ENCODE results near the gene BICDL2. TPM values are rescaled to one million over a fixed set of nuclear protein-coding genes. Genes with fewer than 3 reads are reported as not detected.

BICDL2 gene
- total RNA-seq, 1 experiment from 2014 or later, result not detected

GRCh38 chr16:3049921-3050481 lies 13.3 kb upstream of the BICDL2 start:
- no peak for DNase-seq (ENCODE audit: low spot score)
- no peak for TF ChIP-seq EZH2 (IDR thresholded peaks at IDR 0.05; ENCODE audit: borderline replicate concordance, low read depth, low read length, poor library complexity, severe bottlenecking)
- TF ChIP-seq, protein P1, sequence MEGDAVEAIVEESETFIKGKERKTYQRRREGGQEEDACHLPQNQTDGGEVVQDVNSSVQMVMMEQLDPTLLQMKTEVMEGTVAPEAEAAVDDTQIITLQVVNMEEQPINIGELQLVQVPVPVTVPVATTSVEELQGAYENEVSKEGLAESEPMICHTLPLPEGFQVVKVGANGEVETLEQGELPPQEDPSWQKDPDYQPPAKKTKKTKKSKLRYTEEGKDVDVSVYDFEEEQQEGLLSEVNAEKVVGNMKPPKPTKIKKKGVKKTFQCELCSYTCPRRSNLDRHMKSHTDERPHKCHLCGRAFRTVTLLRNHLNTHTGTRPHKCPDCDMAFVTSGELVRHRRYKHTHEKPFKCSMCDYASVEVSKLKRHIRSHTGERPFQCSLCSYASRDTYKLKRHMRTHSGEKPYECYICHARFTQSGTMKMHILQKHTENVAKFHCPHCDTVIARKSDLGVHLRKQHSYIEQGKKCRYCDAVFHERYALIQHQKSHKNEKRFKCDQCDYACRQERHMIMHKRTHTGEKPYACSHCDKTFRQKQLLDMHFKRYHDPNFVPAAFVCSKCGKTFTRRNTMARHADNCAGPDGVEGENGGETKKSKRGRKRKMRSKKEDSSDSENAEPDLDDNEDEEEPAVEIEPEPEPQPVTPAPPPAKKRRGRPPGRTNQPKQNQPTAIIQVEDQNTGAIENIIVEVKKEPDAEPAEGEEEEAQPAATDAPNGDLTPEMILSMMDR (conservative IDR thresholded peaks at IDR 0.05; ENCODE audit: low read depth, low read length), result no peak
- Histone ChIP-seq H3K9me3 (ENCODE audit: low read depth, low read length, poor library complexity, severe bottlenecking) (no peaks in the 10 kb centered on the region), H3K27me3 (replicated peaks; ENCODE audit: insufficient read depth, low read depth, low read length, poor library complexity) (peaks cover 20% of the 10 kb centered on the region), H3K36me3 (ENCODE audit: insufficient read depth, low read length, poor library complexity, severe bottlenecking) (no peaks in the 10 kb centered on the region), H3K4me3 (ENCODE audit: low read depth, low read length, poor library complexity, severe bottlenecking) (no peak overlapping the region), H3K27ac (ENCODE audit: low read depth, low read length, poor library complexity, severe bottlenecking) (no peak overlapping the region), H3K4me1 (ENCODE audit: insufficient read depth, low read length, poor library complexity, severe bottlenecking) (no peaks in the 10 kb centered on the region)
- ChIA-PET POLR2A (ENCODE audit: low non-redundant PET) (no interaction called here), CTCF (interaction anchor here (0.6 to 1.2 kb wide), 2 partner anchors 22 to 1236 kb away, joined by 3 to 7 read pairs; no protein-coding TSS in a partner anchor)
- BruUV-seq (replicated peaks), result no TSS peak
- intact Hi-C loops (cut with micrococcal nuclease; ENCODE audit: unreplicated experiment), result loop anchor here (10.0 kb wide), 1 partner anchor 105 kb away; no protein-coding TSS in a partner anchor

DNA sequence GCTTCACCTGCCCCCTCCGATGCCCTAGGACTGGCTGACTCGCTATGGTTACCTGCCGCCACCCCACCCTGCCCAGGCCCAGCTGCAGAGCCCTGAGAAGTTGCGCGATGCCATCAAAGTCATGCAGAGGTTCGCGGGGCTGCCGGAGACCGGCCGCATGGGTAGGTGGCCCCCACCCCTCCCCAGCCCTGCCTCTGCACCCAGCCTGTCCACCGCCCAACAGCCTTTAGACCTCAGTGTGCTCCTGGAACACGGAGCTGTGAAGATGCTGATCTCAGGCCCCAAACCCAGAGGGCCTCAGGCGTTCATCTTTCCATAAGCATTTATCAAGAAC lies 10.6 kb upstream of the BICDL2 start:
- no TSS peak for BruUV-seq (replicated peaks)
- Histone ChIP-seq H3K36me3 (ENCODE audit: insufficient read depth, low read length, poor library complexity, severe bottlenecking) (no peaks in the 10 kb centered on the region), H3K9me3 (ENCODE audit: low read depth, low read length, poor library complexity, severe bottlenecking) (no peaks in the 10 kb centered on the region), H3K4me3 (ENCODE audit: low read depth, low read length, poor library complexity, severe bottlenecking) (no peak overlapping the region), H3K4me1 (ENCODE audit: insufficient read depth, low read length, poor library complexity, severe bottlenecking) (no peaks in the 10 kb centered on the region), H3K27ac (ENCODE audit: low read depth, low read length, poor library complexity, severe bottlenecking) (no peak overlapping the region), H3K27me3 (replicated peaks; ENCODE audit: insufficient read depth, low read depth, low read length, poor library complexity) (peaks cover 20% of the 10 kb centered on the region)
- intact Hi-C loops (cut with micrococcal nuclease; ENCODE audit: unreplicated experiment), result no loop called here
- ChIA-PET POLR2A (ENCODE audit: low non-redundant PET) (no interaction called here), CTCF (interaction anchor here (1.0 to 1.4 kb wide), 2 partner anchors 11 to 15 kb away, joined by 3 to 12 read pairs; no protein-coding TSS in a partner anchor)
- no peak for DNase-seq (ENCODE audit: low spot score)
- TF ChIP-seq EZH2 (IDR thresholded peaks at IDR 0.05; ENCODE audit: borderline replicate concordance, low read depth, low read length, poor library complexity, severe bottlenecking), result no peak
- TF ChIP-seq, protein P1 (conservative IDR thresholded peaks at IDR 0.05; ENCODE audit: low read depth, low read length), result no peak

DNA sequence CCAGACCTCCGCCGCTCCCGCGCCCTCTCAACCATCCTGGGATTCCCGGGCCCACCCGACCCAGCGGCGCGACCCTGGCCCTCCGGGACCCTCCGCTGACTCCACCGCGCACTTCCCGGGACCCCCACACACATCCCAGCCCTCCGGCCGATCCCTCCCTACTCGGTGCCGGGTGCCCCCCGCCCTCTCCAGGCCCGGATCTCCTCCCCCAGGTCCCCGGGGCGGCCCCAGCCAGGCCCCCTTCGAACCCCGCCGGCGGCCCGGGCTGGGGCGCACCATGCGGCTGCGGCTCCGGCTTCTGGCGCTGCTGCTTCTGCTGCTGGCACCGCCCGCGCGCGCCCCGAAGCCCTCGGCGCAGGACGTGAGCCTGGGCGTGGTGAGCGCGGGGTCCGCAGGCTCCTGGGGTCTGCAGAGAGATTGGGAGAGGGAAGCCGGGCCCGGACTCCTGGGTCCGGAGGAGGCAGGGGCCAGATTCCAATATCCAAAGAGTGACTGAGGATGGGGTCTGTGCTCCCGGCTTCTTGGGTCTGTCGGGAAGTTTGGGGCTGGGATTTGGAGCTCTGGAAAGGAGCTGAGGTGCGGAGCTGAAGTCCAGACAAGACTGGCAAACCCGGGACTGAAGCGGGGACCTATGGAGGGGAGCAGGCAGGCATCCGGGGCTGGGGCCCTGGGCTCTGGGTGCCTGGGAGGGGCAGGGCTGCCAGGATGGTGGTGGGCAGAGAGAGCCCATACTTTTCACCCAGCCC lies 10.1 kb upstream of the BICDL2 start:
- no peak for DNase-seq (ENCODE audit: low spot score)
- ChIA-PET POLR2A (ENCODE audit: low non-redundant PET) (no interaction called here), CTCF (interaction anchor here (1.0 to 1.4 kb wide), 2 partner anchors 12 to 15 kb away, joined by 3 to 12 read pairs; no protein-coding TSS in a partner anchor)
- intact Hi-C loops (cut with micrococcal nuclease; ENCODE audit: unreplicated experiment), result no loop called here
- H3K27ac ChIP-seq (ENCODE audit: low read depth, low read length, poor library complexity, severe bottlenecking), result no peak overlapping the region
- H3K27me3 ChIP-seq (replicated peaks; ENCODE audit: insufficient read depth, low read depth, low read length, poor library complexity), result peaks cover 20% of the 10 kb centered on the region
- no peaks in the 10 kb centered on the region for H3K4me1 ChIP-seq (ENCODE audit: insufficient read depth, low read length, poor library complexity, severe bottlenecking)
- H3K36me3 ChIP-seq (ENCODE audit: insufficient read depth, low read length, poor library complexity, severe bottlenecking), result no peaks in the 10 kb centered on the region
- peak overlapping the region; percentile 51 for H3K4me3 ChIP-seq (ENCODE audit: low read depth, low read length, poor library complexity, severe bottlenecking)
- BruUV-seq (replicated peaks), result no TSS peak
- TF ChIP-seq, protein P1 (conservative IDR thresholded peaks at IDR 0.05; ENCODE audit: low read depth, low read length), result no peak
- peak; percentile 83 for TF ChIP-seq EZH2 (IDR thresholded peaks at IDR 0.05; ENCODE audit: borderline replicate concordance, low read depth, low read length, poor library complexity, severe bottlenecking)
- H3K9me3 ChIP-seq (ENCODE audit: low read depth, low read length, poor library complexity, severe bottlenecking), result no peaks in the 10 kb centered on the region

Data from A673 (cell line).